IMR-90 (cell line): ENCODE data around the gene USP47.

Experiments
- BHLHE40 ChIP-seq: fragments of 150-350 bp; IDR thresholded peaks from 2 replicates; pipeline ENCODE4 v1.6.1; 2016; ENCODE audit warnings: mild to moderate bottlenecking, low read depth, low read length
- CHD1 ChIP-seq: IDR thresholded peaks from 2 replicates; pipeline ENCODE4 v1.6.1; 2012; ENCODE audit warnings: low read depth, low read length, improper control_type of control experiment
- CTCF ChIP-seq: conservative IDR thresholded peaks from 2 replicates; pipeline ENCODE4 v1.5.1; 2012; ENCODE audit warnings: mild to moderate bottlenecking, low read depth, low read length, improper control_type of control experiment
- MAFK ChIP-seq: IDR thresholded peaks from 2 replicates; pipeline ENCODE4 v1.6.1; 2012; ENCODE audit warnings: low read depth, low read length, improper control_type of control experiment
- MAZ ChIP-seq: IDR thresholded peaks from 2 replicates; pipeline ENCODE4 v1.6.1; 2012; ENCODE audit warnings: low read depth, mild to moderate bottlenecking, low read length, improper control_type of control experiment, moderate library complexity, borderline replicate concordance
- MXI1 ChIP-seq: IDR thresholded peaks from 2 replicates; pipeline ENCODE4 v1.6.1; 2012; ENCODE audit warnings: low read depth, mild to moderate bottlenecking, low read length, moderate library complexity, borderline replicate concordance
- NFE2L2 ChIP-seq: fragments of 150-350 bp; IDR thresholded peaks from 2 replicates; pipeline ENCODE4 v1.6.1; 2016; ENCODE audit warnings: low read depth, mild to moderate bottlenecking, low read length
- POLR2A ChIP-seq: IDR thresholded peaks from 2 replicates; pipeline ENCODE4 v1.6.1; 2012; ENCODE audit warnings: mild to moderate bottlenecking, low read depth, low read length
- RFX5 ChIP-seq: IDR thresholded peaks from 2 replicates; pipeline ENCODE4 v1.8.0; 2012; ENCODE audit warnings: low read depth, mild to moderate bottlenecking, low read length, moderate library complexity
- SMC3 ChIP-seq: fragments of 150-350 bp; IDR thresholded peaks from 2 replicates; pipeline ENCODE4 v1.6.1; 2016; ENCODE audit warnings: low read depth, mild to moderate bottlenecking, antibody characterized with exemption, low read length, moderate library complexity

GRCh38 chr11:11978792-11979487, 137.2 kb downstream of the USP47 start:
- TF ChIP-seq CTCF, result no peak
- TF ChIP-seq MAZ, result no peak
- TF ChIP-seq MXI1, result no peak
- no peak for TF ChIP-seq RFX5
- no peak for TF ChIP-seq MAFK
- no peak for TF ChIP-seq POLR2A
- TF ChIP-seq SMC3, result no peak
- TF ChIP-seq NFE2L2, result no peak
- no peak for TF ChIP-seq CHD1
- no peak for TF ChIP-seq BHLHE40
